Neural cell (in vitro differentiated cells): ENCODE measurements around the gene NMT1. TPM values are rescaled to one million over a fixed set of nuclear protein-coding genes. Genes with fewer than 3 reads are reported as not detected.

Experiments used
- H2AFZ ChIP-seq: fragments of 200-600, 300-800 bp; sonication (generic), shearing (Covaris generic); 2 replicates; pipeline ENCODE4 v1.6.0; 2014; ENCODE audit warnings: low read depth, mild to moderate bottlenecking, antibody characterized with exemption, low read length, moderate library complexity
- H3F3A ChIP-seq: fragments of 200-600 bp; shearing (Covaris generic); 2 replicates; pipeline ENCODE4 v1.6.1; 2016; ENCODE audit warnings: mild to moderate bottlenecking, moderate library complexity, mixed read lengths, antibody characterized with exemption, low read length; ENCODE audit not compliant: insufficient read depth, poor library complexity, severe bottlenecking
- H3K27ac ChIP-seq: fragments of 200-600, 300-800 bp; sonication (generic), shearing (Covaris generic); 2 replicates; pipeline ENCODE4 v1.5.1; 2014; ENCODE audit warnings: mild to moderate bottlenecking, low read length, moderate library complexity
- H3K27me3 ChIP-seq: fragments of 300-800, 200-600 bp; sonication (generic), shearing (Covaris generic); 2 replicates; pipeline ENCODE4 v1.6.0; 2014; ENCODE audit warnings: mild to moderate bottlenecking, low read depth, low read length, moderate library complexity; ENCODE audit not compliant: insufficient read depth
- H3K36me3 ChIP-seq: fragments of 300-800, 200-600 bp; sonication (generic), shearing (Covaris generic); 2 replicates; pipeline ENCODE4 v1.5.1; 2014; ENCODE audit warnings: mild to moderate bottlenecking, antibody characterized with exemption, low read length, moderate library complexity; ENCODE audit not compliant: insufficient read depth
- H3K4me2 ChIP-seq: fragments of 300-800, 200-600 bp; sonication (generic), shearing (Covaris generic); 2 replicates; pipeline ENCODE4 v1.6.0; 2014; ENCODE audit warnings: mild to moderate bottlenecking, low read length
- H3K4me3 ChIP-seq: fragments of 300-800, 200-600 bp; sonication (generic), shearing (Covaris generic); 2 replicates; pipeline ENCODE4 v1.5.1; 2014; ENCODE audit warnings: mild to moderate bottlenecking, low read length, moderate library complexity
- H3K79me2 ChIP-seq: fragments of 200-600 bp; shearing (Covaris generic); replicated peaks from 2 replicates; pipeline ENCODE4 v1.6.0; 2014; ENCODE audit warnings: mild to moderate bottlenecking, low read length, moderate library complexity; ENCODE audit not compliant: insufficient read depth
- H3K9ac ChIP-seq: fragments of 300-800, 200-600 bp; sonication (generic), shearing (Covaris generic); 2 replicates; pipeline ENCODE4 v1.6.1; 2016; ENCODE audit warnings: mild to moderate bottlenecking, low read length, mixed read lengths
- H3K9me2 ChIP-seq: fragments of 200-600 bp; shearing (Covaris generic); 2 replicates; pipeline ENCODE4 v1.6.1; 2016; ENCODE audit warnings: mild to moderate bottlenecking, low read length, mixed read lengths; ENCODE audit not compliant: insufficient read depth
- H3K9me3 ChIP-seq: fragments of 200-600, 300-800 bp; sonication (generic), shearing (Covaris generic); 2 replicates; pipeline ENCODE4 v1.6.1; 2016; ENCODE audit warnings: mild to moderate bottlenecking, mixed run types, low read length, moderate library complexity, mixed read lengths
- H4K20me1 ChIP-seq: fragments of 200-600 bp; shearing (Covaris generic); 2 replicates; pipeline ENCODE4 v1.6.1; 2016; ENCODE audit warnings: mild to moderate bottlenecking, mixed run types; ENCODE audit not compliant: insufficient read depth
- EP300 ChIP-seq: fragments of 450-650 bp; conservative IDR thresholded peaks from 2 replicates; pipeline ENCODE4 v1.6.1; 2014; ENCODE audit warnings: antibody characterized with exemption, mild to moderate bottlenecking, moderate library complexity; ENCODE audit not compliant: poor library complexity, severe bottlenecking
- EZH2 ChIP-seq: fragments of 200-600, 300-800 bp; shearing (Covaris generic), sonication (generic); IDR thresholded peaks from 2 replicates; pipeline ENCODE4 v1.6.1; 2014; ENCODE audit warnings: antibody characterized with exemption, low read length, borderline replicate concordance, mild to moderate bottlenecking; ENCODE audit not compliant: insufficient read depth, poor library complexity, severe bottlenecking
- MXI1 ChIP-seq: fragments of 450-650 bp; conservative IDR thresholded peaks from 2 replicates; pipeline ENCODE4 v1.6.1; 2014; ENCODE audit warnings: antibody characterized with exemption, mild to moderate bottlenecking; ENCODE audit not compliant: poor library complexity, severe bottlenecking
- POLR2AphosphoS5 ChIP-seq: IDR thresholded peaks from 2 replicates; pipeline ENCODE4 v1.6.1; 2012
- RAD21 ChIP-seq: fragments of 450-650 bp; conservative IDR thresholded peaks from 2 replicates; pipeline ENCODE4 v1.6.1; 2014; ENCODE audit warnings: antibody characterized with exemption, mild to moderate bottlenecking, moderate library complexity
- SMC3 ChIP-seq: fragments of 450-650 bp; conservative IDR thresholded peaks from 2 replicates; pipeline ENCODE4 v1.6.1; 2014; ENCODE audit warnings: antibody characterized with exemption, mild to moderate bottlenecking, moderate library complexity; ENCODE audit not compliant: poor library complexity
- TAF1 ChIP-seq: IDR thresholded peaks from 2 replicates; pipeline ENCODE4 v1.6.1; 2012; ENCODE audit warnings: low read depth
- polyA plus RNA-seq: library from polyadenylated mRNA; depleted of rRNA; stranded (reverse); fragments of >200 nt; gene quantifications from 2 replicates; pipeline ENCODE4 v1.2.3, GENCODE V29; 2014
- TF ChIP-seq, protein P1 (sequence below): IDR thresholded peaks from 2 replicates; pipeline ENCODE4 v1.6.1; 2012; ENCODE audit warnings: borderline replicate concordance
- TF ChIP-seq, protein P2 (sequence below): fragments of 450-650 bp; IDR thresholded peaks from 2 replicates; pipeline ENCODE4 v1.5.1; 2014; ENCODE audit warnings: antibody characterized with exemption, mild to moderate bottlenecking, moderate library complexity; ENCODE audit not compliant: poor library complexity, severe bottlenecking

The NMT1 gene
- polyA plus RNA-seq, 1 donor from 2014 or later: 23.4 TPM

DNA sequence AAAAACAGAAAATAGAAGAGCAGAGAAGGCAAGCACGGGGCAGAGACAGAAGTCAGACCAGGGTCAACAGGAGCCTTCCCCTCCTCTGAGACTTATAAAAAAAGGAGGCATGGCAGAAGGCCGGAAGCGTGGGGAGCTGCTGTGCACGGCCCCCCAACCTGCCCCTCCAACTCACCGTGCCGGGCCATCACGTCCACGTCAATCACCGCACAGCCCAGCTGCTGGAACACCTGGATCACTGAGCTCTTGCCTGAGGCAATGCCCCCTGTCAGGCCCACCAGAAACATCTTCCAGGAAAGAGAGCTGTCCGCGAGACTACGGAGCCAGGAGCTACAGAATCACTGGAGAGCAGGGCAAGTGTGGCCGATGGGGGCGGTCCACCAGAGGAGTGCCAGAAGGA, 26.5 kb upstream of the NMT1 start:
- H3K9me2 ChIP-seq: no peaks in the 10 kb centered on the region
- no peaks in the 10 kb centered on the region for H3K27me3 ChIP-seq
- no peaks in the 10 kb centered on the region for H3K36me3 ChIP-seq
- H4K20me1 ChIP-seq: no peaks in the 10 kb centered on the region
- no peak overlapping the region for H3K27ac ChIP-seq
- TF ChIP-seq EZH2: no peak
- TF ChIP-seq, protein P1, sequence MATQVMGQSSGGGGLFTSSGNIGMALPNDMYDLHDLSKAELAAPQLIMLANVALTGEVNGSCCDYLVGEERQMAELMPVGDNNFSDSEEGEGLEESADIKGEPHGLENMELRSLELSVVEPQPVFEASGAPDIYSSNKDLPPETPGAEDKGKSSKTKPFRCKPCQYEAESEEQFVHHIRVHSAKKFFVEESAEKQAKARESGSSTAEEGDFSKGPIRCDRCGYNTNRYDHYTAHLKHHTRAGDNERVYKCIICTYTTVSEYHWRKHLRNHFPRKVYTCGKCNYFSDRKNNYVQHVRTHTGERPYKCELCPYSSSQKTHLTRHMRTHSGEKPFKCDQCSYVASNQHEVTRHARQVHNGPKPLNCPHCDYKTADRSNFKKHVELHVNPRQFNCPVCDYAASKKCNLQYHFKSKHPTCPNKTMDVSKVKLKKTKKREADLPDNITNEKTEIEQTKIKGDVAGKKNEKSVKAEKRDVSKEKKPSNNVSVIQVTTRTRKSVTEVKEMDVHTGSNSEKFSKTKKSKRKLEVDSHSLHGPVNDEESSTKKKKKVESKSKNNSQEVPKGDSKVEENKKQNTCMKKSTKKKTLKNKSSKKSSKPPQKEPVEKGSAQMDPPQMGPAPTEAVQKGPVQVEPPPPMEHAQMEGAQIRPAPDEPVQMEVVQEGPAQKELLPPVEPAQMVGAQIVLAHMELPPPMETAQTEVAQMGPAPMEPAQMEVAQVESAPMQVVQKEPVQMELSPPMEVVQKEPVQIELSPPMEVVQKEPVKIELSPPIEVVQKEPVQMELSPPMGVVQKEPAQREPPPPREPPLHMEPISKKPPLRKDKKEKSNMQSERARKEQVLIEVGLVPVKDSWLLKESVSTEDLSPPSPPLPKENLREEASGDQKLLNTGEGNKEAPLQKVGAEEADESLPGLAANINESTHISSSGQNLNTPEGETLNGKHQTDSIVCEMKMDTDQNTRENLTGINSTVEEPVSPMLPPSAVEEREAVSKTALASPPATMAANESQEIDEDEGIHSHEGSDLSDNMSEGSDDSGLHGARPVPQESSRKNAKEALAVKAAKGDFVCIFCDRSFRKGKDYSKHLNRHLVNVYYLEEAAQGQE: no peak
- TF ChIP-seq MXI1: no peak
- no peak for TF ChIP-seq SMC3
- TF ChIP-seq EP300: no peak
- no peak for TF ChIP-seq POLR2AphosphoS5
- TF ChIP-seq RAD21: no peak
- no peaks in the 10 kb centered on the region for H3K9me3 ChIP-seq
- H2AFZ ChIP-seq: no peak overlapping the region
- H3K79me2 ChIP-seq: no peaks in the 10 kb centered on the region
- no peak overlapping the region for H3K4me3 ChIP-seq
- no peak overlapping the region for H3K9ac ChIP-seq
- no peak overlapping the region for H3K4me2 ChIP-seq
- H3F3A ChIP-seq: no peaks in the 10 kb centered on the region

DNA sequence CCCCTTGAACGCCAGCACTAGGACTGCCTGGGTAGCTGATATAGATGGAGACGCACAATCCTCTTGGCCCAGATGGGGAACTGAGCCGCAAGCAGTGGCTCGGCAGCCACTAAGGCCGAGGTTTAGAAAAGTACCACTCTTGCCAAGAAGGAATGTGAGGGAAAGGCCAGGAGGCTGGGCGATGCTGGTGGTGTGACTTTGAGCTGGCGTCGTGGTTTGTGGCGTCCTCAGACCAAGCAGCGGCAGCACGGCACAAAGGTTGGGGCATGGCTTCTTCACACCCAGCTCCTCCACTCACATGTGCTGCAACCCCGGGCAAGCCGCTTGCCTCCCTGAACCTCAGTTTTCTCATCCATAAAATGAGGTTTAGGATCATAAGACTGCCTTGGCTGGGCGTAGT, 25.3 kb upstream of the NMT1 start:
- H3K27ac ChIP-seq: no peak overlapping the region
- no peak overlapping the region for H2AFZ ChIP-seq
- H3K27me3 ChIP-seq: no peaks in the 10 kb centered on the region
- no peak overlapping the region for H3K9ac ChIP-seq
- H3K79me2 ChIP-seq: no peaks in the 10 kb centered on the region
- no peak for TF ChIP-seq POLR2AphosphoS5
- no peak for TF ChIP-seq MXI1
- no peak for TF ChIP-seq EP300
- no peak for TF ChIP-seq RAD21
- TF ChIP-seq EZH2: no peak
- no peak for TF ChIP-seq TAF1
- TF ChIP-seq, protein P1: no peak
- TF ChIP-seq SMC3: no peak
- TF ChIP-seq, protein P2, sequence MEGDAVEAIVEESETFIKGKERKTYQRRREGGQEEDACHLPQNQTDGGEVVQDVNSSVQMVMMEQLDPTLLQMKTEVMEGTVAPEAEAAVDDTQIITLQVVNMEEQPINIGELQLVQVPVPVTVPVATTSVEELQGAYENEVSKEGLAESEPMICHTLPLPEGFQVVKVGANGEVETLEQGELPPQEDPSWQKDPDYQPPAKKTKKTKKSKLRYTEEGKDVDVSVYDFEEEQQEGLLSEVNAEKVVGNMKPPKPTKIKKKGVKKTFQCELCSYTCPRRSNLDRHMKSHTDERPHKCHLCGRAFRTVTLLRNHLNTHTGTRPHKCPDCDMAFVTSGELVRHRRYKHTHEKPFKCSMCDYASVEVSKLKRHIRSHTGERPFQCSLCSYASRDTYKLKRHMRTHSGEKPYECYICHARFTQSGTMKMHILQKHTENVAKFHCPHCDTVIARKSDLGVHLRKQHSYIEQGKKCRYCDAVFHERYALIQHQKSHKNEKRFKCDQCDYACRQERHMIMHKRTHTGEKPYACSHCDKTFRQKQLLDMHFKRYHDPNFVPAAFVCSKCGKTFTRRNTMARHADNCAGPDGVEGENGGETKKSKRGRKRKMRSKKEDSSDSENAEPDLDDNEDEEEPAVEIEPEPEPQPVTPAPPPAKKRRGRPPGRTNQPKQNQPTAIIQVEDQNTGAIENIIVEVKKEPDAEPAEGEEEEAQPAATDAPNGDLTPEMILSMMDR: no peak
- H3F3A ChIP-seq: no peaks in the 10 kb centered on the region
- H3K4me3 ChIP-seq: no peak overlapping the region
- H4K20me1 ChIP-seq: no peaks in the 10 kb centered on the region
- no peaks in the 10 kb centered on the region for H3K9me2 ChIP-seq
- no peak overlapping the region for H3K4me2 ChIP-seq
- no peaks in the 10 kb centered on the region for H3K9me3 ChIP-seq
- no peaks in the 10 kb centered on the region for H3K36me3 ChIP-seq
